HL-60 (cell line): ENCODE measurements around the gene CEP63.

Experiments used
- DNase-seq, 2 experiments: peaks; one replicate each; pipeline ENCODE4 v3.0.0-alpha.2; 2010 to 2020; ENCODE audit warnings: low read depth in 1 of 2, low spot score in 1 of 2
- H3K27ac ChIP-seq: fragments of 250-450 bp; sonication (Bioruptor Pico); replicated peaks from 2 replicates; pipeline ENCODE4 v1.5.1; 2020; ENCODE audit warnings: mild to moderate bottlenecking, moderate library complexity
- H3K27me3 ChIP-seq: fragments of 250-450 bp; sonication (Bioruptor Pico); 2 replicates; pipeline ENCODE4 v1.5.1; 2021; ENCODE audit warnings: mild to moderate bottlenecking, moderate library complexity; ENCODE audit not compliant: insufficient read depth, poor library complexity, severe bottlenecking
- H3K4me3 ChIP-seq: replicated peaks from 2 replicates; pipeline ENCODE4 v1.5.1; 2011; ENCODE audit warnings: mild to moderate bottlenecking, control low read depth, low read length; ENCODE audit not compliant: insufficient read depth
- GABPA ChIP-seq: IDR thresholded peaks from 2 replicates; pipeline ENCODE4 v1.6.1; 2012; ENCODE audit warnings: low read depth
- POLR2AphosphoS5 ChIP-seq: IDR thresholded peaks from 2 replicates; pipeline ENCODE4 v1.6.1; 2012; ENCODE audit warnings: low read depth
- SPI1 ChIP-seq: IDR thresholded peaks from 2 replicates; pipeline ENCODE4 v1.6.1; 2012; ENCODE audit warnings: low read depth, mild to moderate bottlenecking, borderline replicate concordance
- TF ChIP-seq, protein P1 (sequence below): IDR thresholded peaks from one replicate; pipeline ENCODE4 v1.5.1; 2011; ENCODE audit warnings: low read length, control low read depth, inconsistent platforms; ENCODE audit not compliant: insufficient read depth
- TF ChIP-seq, protein P2 (sequence below): IDR thresholded peaks from 2 replicates; pipeline ENCODE4 v1.6.1; 2012; ENCODE audit warnings: low read depth; ENCODE audit not compliant: insufficient replicate concordance

CEP63 gene

DNA sequence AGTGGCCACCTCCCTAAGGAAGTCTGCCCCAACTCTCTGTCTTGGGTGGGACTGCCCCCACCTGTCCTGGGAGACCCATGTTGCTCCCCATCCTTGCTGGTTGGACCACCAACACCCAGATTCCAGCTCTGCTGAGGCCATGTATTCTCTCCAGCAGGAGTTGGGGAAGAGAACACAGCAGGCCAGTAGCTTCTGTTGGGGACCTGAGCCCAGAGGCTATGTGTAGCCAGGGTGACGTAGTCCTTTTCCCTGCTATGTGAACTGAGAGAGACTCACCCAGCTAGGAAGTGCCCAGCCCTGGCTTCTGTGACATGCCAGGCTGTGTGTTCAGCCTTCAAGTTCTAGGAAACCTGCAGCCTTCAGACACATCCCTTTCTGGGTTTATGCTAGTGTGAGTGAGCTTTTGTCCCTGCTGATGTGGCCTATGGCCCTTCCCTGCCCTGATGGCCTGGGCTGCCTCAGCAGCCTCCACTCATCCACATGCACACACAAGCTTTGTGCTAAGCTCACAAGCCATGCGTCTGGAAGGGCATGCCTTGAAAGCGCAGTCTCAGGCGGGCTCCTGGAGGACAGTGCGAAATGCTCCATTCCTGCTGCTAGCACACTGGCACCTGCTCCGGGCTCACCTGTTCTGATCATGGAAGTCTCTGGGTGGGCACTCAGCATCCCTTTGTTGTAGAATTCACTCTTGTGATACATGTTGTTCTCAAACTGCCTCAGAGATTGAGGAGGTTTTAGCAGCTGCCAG, 122.3 kb downstream of the CEP63 start:
- Histone ChIP-seq H3K27me3 (no peaks in the 10 kb centered on the region), H3K27ac (peak overlapping the region; percentile 89), H3K4me3 (no peak overlapping the region)
- no peak for DNase-seq
- TF ChIP-seq, protein P1, sequence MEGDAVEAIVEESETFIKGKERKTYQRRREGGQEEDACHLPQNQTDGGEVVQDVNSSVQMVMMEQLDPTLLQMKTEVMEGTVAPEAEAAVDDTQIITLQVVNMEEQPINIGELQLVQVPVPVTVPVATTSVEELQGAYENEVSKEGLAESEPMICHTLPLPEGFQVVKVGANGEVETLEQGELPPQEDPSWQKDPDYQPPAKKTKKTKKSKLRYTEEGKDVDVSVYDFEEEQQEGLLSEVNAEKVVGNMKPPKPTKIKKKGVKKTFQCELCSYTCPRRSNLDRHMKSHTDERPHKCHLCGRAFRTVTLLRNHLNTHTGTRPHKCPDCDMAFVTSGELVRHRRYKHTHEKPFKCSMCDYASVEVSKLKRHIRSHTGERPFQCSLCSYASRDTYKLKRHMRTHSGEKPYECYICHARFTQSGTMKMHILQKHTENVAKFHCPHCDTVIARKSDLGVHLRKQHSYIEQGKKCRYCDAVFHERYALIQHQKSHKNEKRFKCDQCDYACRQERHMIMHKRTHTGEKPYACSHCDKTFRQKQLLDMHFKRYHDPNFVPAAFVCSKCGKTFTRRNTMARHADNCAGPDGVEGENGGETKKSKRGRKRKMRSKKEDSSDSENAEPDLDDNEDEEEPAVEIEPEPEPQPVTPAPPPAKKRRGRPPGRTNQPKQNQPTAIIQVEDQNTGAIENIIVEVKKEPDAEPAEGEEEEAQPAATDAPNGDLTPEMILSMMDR, result no peak
- TF ChIP-seq SPI1, result no peak

DNA sequence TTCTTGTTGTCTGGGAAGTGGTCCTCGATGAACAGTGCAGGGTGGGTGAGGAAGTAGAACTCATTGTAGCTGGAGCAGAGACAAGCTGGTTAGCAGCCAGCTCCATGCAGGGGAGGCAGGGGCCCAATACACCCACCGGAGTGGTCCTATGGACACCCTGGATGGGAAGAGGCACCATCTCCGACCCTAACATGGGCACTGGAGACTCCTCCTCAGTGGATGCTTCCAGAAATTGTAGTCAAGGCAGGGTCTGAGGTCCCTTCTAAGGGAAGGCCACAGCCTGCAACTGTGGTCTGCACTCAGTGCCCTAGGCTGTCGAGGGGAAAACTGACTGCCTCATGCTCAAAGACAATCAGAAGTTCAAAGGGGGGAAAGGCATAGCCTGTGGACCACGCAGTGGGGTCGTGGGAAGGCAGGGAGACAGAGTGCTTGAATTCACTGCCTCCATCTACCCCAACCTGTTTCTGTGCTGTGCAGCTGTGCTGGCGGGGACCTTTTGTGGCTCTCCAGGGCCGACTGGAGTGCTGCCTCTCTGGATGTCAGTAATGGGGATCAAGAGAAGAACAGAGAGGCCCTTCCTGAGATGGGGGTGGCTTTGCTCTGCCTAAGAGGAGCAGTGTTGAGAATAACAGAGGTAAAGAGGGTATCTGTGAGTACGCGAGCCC, 123.0 kb downstream of the CEP63 start:
- peak overlapping the region; percentile 89 for H3K27ac ChIP-seq
- no peak for DNase-seq
- no peak overlapping the region for H3K4me3 ChIP-seq
- H3K27me3 ChIP-seq, result no peaks in the 10 kb centered on the region
- TF ChIP-seq, protein P2, sequence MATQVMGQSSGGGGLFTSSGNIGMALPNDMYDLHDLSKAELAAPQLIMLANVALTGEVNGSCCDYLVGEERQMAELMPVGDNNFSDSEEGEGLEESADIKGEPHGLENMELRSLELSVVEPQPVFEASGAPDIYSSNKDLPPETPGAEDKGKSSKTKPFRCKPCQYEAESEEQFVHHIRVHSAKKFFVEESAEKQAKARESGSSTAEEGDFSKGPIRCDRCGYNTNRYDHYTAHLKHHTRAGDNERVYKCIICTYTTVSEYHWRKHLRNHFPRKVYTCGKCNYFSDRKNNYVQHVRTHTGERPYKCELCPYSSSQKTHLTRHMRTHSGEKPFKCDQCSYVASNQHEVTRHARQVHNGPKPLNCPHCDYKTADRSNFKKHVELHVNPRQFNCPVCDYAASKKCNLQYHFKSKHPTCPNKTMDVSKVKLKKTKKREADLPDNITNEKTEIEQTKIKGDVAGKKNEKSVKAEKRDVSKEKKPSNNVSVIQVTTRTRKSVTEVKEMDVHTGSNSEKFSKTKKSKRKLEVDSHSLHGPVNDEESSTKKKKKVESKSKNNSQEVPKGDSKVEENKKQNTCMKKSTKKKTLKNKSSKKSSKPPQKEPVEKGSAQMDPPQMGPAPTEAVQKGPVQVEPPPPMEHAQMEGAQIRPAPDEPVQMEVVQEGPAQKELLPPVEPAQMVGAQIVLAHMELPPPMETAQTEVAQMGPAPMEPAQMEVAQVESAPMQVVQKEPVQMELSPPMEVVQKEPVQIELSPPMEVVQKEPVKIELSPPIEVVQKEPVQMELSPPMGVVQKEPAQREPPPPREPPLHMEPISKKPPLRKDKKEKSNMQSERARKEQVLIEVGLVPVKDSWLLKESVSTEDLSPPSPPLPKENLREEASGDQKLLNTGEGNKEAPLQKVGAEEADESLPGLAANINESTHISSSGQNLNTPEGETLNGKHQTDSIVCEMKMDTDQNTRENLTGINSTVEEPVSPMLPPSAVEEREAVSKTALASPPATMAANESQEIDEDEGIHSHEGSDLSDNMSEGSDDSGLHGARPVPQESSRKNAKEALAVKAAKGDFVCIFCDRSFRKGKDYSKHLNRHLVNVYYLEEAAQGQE, result no peak
- TF ChIP-seq, protein P1, result no peak
- TF ChIP-seq SPI1 (no peak), POLR2AphosphoS5 (no peak), GABPA (no peak)

DNA sequence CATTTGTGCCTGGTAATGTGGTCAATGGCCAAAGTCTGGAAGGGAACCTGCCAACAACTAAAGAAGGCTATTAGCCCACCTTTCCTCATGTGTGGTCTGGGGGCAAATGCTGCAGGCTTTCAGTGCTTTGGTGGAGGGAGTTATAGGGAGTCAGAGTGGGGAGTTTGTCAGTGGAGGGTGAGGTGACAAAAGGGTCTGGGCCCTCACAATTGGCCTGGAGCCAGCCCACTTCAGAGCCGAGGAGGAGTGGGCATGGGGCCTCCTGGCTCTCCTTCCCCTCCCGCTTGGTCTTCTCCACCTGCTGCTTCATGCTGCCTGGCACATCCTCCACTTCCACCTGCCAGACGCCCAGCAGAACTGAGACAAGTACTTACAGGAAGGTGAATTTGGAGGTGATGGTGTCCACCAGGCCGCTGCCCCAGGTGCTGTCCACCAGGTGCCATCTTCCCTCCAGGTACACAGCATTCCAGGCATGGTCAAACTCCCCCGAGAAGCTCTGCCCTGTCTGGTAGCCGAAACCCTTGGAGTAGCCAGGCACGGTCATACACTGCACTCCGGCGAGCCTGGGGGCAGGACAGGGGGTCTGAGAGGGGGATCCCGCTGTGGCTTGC, 124.1 kb downstream of the CEP63 start:
- H3K4me3 ChIP-seq, result no peak overlapping the region
- TF ChIP-seq GABPA, result no peak
- TF ChIP-seq, protein P2, result no peak
- no peak for TF ChIP-seq SPI1
- TF ChIP-seq, protein P1, result no peak
- TF ChIP-seq POLR2AphosphoS5, result no peak
- no peaks in the 10 kb centered on the region for H3K27me3 ChIP-seq
- no peak for DNase-seq
- no peak overlapping the region for H3K27ac ChIP-seq
